ENCODE data around the gene UBXN7.
"Not testable (repeated sequence)": the region's sequence is repeated elsewhere in the genome, so short reads cannot be mapped to it uniquely, and the experiment has no call there.

Gene UBXN7

GRCh38 chr3:196399485-196399945 is 32.7 kb downstream of the UBXN7 start:
- H3K4me3 ChIP-seq (ENCODE audit: low read depth, low read length) = no peak overlapping the region
- peak; percentile 66 for DNase-seq (ENCODE audit: low read depth)
- TF ChIP-seq CTCF (conservative IDR thresholded peaks at IDR 0.05; ENCODE audit: low read depth, low read length) = no peak

- no peak for DNase-seq (ENCODE audit: low read depth)
- H3K4me3 ChIP-seq (ENCODE audit: low read depth, low read length) = no peak overlapping the region
- no peak for TF ChIP-seq CTCF (conservative IDR thresholded peaks at IDR 0.05; ENCODE audit: low read depth, low read length)
Observed at GRCh38 chr3:196398782-196399181, 33.4 kb downstream of the UBXN7 start.

- no peak overlapping the region for H3K4me3 ChIP-seq (ENCODE audit: low read depth, low read length)
- TF ChIP-seq CTCF (conservative IDR thresholded peaks at IDR 0.05; ENCODE audit: low read depth, low read length) = no peak
- no peak for DNase-seq (ENCODE audit: low read depth)
Observed at GRCh38 chr3:196397941-196398340, 34.3 kb downstream of the UBXN7 start.

- no peak overlapping the region for H3K4me3 ChIP-seq (ENCODE audit: low read depth, low read length)
- DNase-seq (ENCODE audit: low read depth) = no peak
- no peak for TF ChIP-seq CTCF (conservative IDR thresholded peaks at IDR 0.05; ENCODE audit: low read depth, low read length)
Observed at GRCh38 chr3:196390116-196390515, 42.1 kb downstream of the UBXN7 start.

- no peak overlapping the region for H3K4me3 ChIP-seq (ENCODE audit: low read depth, low read length)
- peak; percentile 30 for DNase-seq (ENCODE audit: low read depth)
- no peak for TF ChIP-seq CTCF (conservative IDR thresholded peaks at IDR 0.05; ENCODE audit: low read depth, low read length)
Observed at GRCh38 chr3:196388956-196389355, 43.3 kb downstream of the UBXN7 start.

- DNase-seq (ENCODE audit: low read depth); H3K4me3 ChIP-seq (ENCODE audit: low read depth, low read length): not testable (repeated sequence)
Observed at GRCh38 chr3:196387941-196388340, 44.3 kb downstream of the UBXN7 start.

- H3K4me3 ChIP-seq (ENCODE audit: low read depth, low read length); DNase-seq (ENCODE audit: low read depth): not testable (repeated sequence)
Observed at GRCh38 chr3:196386797-196387196, 45.4 kb downstream of the UBXN7 start.

GRCh38 chr3:196386034-196386433 is 46.2 kb downstream of the UBXN7 start:
- DNase-seq (ENCODE audit: low read depth); H3K4me3 ChIP-seq (ENCODE audit: low read depth, low read length): not testable (repeated sequence)

GRCh38 chr3:196385446-196385845 is 46.8 kb downstream of the UBXN7 start:
- DNase-seq (ENCODE audit: low read depth); H3K4me3 ChIP-seq (ENCODE audit: low read depth, low read length): not testable (repeated sequence)
